ENCODE measurements around the gene RASAL3.

The RASAL3 gene

DNA sequence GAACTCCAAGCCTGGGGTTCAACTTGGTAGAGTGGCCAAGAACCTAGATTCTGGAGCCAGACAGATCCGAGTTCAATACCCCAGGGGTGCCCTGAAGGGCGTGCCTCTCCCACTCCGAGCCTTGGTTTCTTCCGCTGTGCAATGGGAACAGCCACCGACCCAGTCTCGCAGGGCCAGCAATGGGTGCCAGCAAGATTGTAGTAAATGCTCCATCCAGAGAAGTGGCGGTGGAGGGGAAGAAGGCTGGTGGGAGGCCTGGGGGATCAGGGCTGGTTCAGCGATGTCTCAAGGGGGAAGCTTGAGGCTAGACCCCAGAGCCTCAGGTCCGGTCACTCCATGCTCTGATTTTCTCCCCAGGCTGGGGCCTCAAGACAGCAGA, 19.1 kb downstream of the RASAL3 start:
- no peak for TF ChIP-seq CTCF (IDR thresholded peaks at IDR 0.05)
- no peak for TF ChIP-seq ZFX (IDR thresholded peaks at IDR 0.05; ENCODE audit: borderline replicate concordance)
- no peak overlapping the region for H3K27ac ChIP-seq

GRCh38 chr19:15444505-15445226, 19.7 kb downstream of the RASAL3 start:
- no peak overlapping the region for H3K27ac ChIP-seq
- TF ChIP-seq ZFX (IDR thresholded peaks at IDR 0.05; ENCODE audit: borderline replicate concordance) (no peak), CTCF (IDR thresholded peaks at IDR 0.05) (no peak)

DNA sequence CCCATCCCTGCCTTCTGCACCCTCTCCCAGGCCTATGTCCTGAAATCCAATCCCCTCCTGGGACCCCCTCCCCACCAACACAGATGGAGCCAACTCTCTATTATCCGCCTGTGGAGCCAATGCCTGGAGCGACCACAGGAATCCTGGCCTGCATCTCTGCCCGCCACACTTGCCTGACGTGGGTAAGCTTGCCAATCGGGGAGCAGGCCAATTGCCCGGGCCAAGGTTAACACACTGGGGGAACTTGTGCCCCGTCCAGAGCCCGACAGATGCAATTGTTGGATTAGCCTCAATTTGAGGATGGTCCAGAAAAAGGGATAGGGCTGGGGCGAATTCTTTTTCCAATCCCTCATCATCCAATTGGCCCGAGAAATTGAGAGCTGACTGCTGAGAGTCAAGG, 20.5 kb downstream of the RASAL3 start:
- TF ChIP-seq ZFX (IDR thresholded peaks at IDR 0.05; ENCODE audit: borderline replicate concordance) = no peak
- H3K27ac ChIP-seq = no peak overlapping the region

- TF ChIP-seq ZFX (IDR thresholded peaks at IDR 0.05; ENCODE audit: borderline replicate concordance) (no peak), CTCF (IDR thresholded peaks at IDR 0.05) (no peak)
- no peak overlapping the region for H3K27ac ChIP-seq
Observed at GRCh38 chr19:15443325-15443724, 21.0 kb downstream of the RASAL3 start.

DNA sequence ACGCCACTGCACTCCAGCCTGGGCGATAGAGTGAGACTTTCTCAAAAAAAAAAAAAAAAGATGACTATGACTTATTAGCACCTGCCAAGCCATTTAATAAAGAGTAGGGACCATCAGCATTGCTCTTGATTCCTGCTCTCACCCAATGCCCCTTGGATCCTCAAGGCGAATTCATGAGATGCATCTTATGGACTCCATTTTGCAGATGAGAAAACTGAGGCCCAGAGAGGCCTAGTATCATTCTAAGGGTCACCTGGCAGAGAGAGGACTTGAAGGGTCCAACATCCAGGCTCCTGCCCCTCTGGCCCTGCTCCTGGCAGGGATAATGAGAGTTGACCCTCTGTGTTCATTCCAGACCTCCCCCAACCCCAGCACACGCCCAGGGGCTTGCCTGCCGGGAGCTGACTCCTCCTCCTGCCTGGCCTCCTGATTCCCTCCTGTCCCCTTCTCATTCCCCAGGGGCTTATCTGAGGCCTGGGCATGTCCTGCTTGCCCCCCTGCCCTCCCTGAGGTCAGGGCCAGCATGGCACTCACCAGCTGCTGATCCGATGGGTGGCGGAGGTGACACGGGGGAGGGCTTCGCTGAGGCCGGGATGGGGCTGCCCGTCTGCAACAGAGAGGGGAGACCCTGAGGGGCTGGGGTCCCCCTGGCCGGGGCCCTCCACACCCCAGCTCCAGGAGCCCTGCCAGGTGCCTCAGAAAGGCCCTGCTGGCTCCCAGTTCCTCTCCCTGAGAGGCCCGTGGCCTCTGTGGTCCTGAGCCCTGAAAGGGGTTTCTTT, 22.0 kb downstream of the RASAL3 start:
- TF ChIP-seq CTCF (IDR thresholded peaks at IDR 0.05) = no peak
- TF ChIP-seq ZFX (IDR thresholded peaks at IDR 0.05; ENCODE audit: borderline replicate concordance) = no peak
- no peak overlapping the region for H3K27ac ChIP-seq

DNA sequence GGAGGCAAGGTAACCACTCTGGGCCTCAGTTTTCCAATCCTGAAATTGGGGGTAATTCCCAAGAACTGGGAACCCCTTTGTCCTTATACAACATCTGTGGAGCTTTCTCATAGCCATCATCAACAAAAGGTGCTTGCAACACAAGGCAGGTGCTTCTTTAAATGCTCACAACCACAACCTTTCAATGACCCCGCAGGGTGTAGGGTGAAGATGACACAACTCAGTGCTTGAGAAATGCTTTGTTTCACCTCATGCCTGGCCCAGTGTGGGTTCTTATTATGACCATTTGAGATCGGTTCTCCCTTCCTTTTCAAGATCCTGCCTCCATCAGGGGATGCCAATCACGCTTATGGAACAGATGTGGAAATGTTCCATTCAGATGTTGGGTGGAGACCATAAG, 23.0 kb downstream of the RASAL3 start:
- H3K27ac ChIP-seq = no peak overlapping the region
- TF ChIP-seq ZFX (IDR thresholded peaks at IDR 0.05; ENCODE audit: borderline replicate concordance) (no peak), CTCF (IDR thresholded peaks at IDR 0.05) (no peak)

DNA sequence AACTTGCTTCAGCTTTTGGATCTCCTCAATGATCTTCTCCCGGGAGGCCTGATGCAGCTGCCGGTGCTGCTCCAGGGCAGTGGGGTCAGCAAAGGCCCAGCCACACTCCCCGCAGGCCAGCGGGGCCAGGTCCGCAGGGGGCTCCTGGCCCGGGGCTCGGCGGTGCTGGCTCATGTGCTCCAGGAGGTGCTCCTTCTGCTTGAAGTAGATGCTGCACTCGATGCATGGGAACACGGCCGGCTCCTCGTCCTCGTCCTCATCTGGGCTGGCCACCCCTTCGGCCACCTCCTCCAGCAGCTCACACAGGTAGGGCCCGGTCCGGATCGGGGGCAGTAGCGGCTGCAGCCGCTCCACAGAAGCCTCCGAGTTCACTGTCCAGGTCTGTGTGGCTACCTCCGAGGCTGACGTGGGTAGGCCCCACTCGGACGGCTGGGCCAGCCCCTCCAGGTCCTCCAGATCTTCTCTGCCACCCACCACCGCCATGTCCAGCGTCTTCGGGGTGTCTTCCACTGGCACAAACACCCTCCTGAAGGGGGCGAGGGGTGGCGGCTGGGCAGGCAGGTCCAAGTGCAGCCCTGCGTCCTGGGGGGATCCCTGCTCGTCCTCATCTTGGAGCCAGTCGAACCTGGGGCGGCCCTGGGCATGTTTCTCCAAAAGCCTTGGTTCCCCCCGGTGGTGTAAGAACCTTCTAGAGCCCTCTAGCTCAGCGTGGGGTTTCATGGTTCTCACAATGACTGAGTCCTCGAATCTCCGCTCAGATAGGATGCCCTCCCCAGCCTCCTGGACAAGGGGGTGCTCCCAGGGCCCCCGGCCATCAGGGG, 24.3 kb downstream of the RASAL3 start:
- TF ChIP-seq ZFX (IDR thresholded peaks at IDR 0.05; ENCODE audit: borderline replicate concordance) = no peak
- TF ChIP-seq CTCF (IDR thresholded peaks at IDR 0.05) = no peak
- H3K27ac ChIP-seq = no peak overlapping the region
